Stimulated activated CD8-positive, alpha-beta memory T cell treated with anti-CD3 and anti-CD28 coated beads, Interleukin-4, amount 100 ng/mL, for 1 hour (primary cell): ENCODE results near the gene C11orf21.
A peak's percentile ranks its signal among the peaks of the same experiment; 100 is the strongest.
"Not testable (repeated sequence)": the region's sequence is repeated elsewhere in the genome, so short reads cannot be mapped to it uniquely, and the experiment has no call there.

ENCODE experiments used
- DNase-seq, 2 donors: peaks; one replicate each; pipeline ENCODE4 v3.0.0-alpha.2; 2020; ENCODE audit warnings: low read depth in 2 of 2, low spot score in 1 of 2

C11orf21 gene

GRCh38 chr11:2301631-2302305 is at the start of gene C11orf21, which contains the start of gene TSPAN32:
C11orf21 (minus strand) TSS chr11:2301918; CDS start chr11:2301808, 110 bp downstream.
TSPAN32 (plus strand) TSS chr11:2302013; CDS start chr11:2302150, 137 bp downstream.
- DNase-seq: peak in 1 of 2 donors; percentile 46

GRCh38 chr11:2348986-2349385 is 47.3 kb upstream of the C11orf21 start:
- no peak for DNase-seq

DNA sequence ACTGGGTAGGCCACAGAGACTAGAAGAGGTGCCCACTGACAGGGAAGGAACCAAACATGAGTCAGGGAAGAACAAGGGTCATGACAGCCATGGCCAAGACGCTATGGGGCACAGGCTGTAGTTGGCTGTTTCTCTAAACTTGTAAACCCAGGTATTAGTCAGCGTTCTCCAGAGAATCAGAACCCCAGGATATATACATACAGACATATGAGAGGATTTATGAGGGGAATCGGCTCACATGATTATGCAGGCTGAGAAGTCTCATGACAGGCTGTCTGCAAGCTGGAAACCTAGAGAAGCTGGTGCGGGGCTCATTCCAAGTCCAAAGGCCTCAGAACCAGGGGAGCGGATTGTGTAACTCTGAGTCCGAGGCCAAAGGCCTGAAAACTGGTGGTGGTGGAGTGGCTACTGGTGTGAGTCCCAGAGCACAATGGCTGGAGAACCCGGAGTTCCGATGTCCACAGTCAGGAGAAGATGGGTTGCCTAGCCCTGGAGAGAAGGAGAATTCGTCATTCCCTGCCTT is 45.7 kb upstream of the C11orf21 start:
- DNase-seq: no peak

DNA sequence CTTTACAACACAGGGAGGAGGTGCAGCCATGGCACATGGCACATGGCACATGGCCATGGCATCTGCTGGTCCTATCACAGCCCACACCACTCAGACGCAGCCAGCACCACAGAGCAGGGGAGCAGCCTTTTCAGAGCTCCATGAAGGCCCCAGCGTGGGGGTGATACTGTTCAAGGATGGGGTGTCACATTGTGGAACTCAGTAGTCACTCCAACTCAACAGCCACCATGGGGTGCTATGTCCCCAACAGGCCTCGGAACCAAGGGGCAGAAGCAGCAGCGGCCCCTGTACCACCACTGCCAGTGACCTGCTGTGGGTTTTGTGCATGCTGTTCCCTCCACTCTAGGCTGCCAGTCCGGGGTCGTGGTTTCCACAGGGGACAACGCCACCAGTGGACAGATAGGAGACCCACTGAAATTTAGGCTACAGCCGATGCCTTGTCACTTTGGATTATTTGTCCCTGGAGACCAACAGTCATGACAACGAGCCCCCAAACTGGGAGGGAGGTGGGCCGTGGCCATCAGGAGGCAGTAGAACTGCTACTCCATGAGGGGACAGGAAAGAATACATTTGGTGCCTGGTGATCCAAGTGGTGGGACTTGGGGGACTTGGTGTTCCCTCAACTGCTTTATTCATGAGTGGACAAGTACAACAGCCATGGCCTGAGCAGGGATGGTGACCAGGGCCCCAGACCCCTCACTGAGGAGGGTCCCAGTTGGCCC is 45.0 kb upstream of the C11orf21 start:
- no peak for DNase-seq

DNA sequence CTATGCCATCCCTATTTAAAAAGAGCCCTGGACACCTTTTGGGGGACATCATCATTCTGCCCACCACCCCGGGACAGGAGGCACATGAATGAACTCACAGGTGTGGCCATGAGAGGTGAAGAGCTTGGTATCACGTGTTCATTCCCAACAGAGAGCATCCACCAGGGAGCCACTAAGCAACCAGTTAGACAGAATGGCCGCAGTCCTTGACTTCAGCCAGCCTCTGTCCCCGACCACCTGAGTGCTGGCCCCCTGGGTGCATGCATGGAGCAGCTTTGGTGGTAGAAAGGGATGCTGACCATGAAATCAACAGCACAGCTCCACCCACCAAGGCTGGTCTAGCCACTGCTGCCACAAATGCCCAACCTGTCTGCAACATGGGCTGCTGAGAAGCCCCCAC is 44.3 kb upstream of the C11orf21 start:
- no peak for DNase-seq

DNA sequence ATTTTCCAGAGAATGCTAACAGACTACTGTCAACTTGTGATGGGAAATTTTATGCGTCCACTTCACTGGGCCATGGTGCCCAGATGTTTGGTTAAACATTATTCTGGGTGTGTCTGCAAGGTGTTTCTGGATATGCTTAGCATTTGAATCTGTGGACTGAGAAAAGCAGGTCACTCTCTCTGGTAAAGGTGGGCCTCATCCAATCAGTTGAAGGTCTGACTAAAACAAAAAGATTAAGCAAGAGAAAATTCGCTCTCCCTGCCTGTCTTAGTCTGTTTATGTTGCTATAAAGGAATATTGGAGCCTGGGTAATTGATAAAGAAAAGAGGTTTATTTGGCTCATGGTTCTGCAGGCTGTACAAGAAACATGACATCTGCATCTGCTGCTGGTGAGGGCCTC is 43.3 kb upstream of the C11orf21 start:
- no peak for DNase-seq

DNA sequence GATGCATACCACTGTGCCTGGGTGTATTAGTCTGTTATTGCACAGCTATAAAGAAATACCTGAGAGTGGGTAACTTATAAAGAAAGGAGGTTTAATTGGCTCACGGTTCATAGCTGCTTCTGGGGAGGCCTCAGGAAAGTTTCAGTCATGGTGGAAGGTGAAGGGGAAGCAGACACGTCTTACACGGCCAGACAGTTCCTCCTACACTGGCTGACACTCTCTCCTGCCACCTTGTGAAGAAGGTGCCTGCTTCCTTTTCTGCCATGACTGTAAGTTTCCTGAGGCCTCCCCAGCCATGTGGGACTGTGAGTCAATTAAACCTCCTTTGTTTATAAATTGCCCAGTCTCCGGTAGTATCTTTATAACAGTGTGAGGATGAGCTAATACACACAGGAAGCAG is 41.8 kb upstream of the C11orf21 start:
- DNase-seq: no peak

GRCh38 chr11:2342981-2343380 is 41.3 kb upstream of the C11orf21 start:
- no peak for DNase-seq

DNA sequence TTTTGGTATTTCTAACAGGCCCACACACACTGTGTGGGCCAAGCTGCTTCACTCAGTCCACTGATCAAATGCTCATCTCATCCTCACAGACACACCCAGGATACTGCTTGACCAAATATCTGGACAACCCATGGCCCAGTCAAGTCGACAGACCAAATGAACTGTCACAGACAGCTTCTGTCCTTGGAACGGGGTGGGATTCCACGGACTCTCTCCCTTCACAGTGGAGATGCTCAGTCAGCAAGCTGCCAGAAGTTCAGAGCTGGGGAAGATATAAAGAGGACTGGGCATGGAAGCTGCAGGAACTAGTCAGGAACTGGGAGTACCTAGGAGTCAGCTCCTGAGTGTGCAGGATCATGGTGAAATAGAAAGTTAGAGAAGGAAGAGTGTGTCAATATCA is 40.8 kb upstream of the C11orf21 start:
- DNase-seq: no peak

DNA sequence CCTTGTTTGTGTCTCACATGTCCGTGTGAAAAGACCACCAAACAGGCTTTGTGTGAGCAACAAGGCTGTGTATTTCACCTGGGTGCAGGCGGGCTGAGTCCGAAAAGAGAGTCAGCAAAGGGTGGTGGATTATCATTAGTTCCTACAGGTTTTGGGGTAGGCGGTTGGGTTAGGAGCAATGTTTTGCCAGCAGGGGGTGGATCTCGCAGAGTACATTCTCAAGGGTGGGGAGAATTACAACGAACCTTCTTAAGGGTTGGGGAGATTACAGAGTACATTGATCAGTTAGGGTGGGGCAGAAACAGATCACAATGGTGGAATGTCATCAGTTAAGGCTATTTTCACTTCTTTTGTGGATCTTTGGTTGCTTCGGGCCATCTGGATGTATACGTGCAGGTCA is 37.0 kb upstream of the C11orf21 start:
- not testable (repeated sequence) for DNase-seq

GRCh38 chr11:2335286-2335685 is 33.6 kb upstream of the C11orf21 start:
- not testable (repeated sequence) for DNase-seq

GRCh38 chr11:2333486-2334205 is 31.9 kb upstream of the C11orf21 start:
- DNase-seq: not testable (repeated sequence)

GRCh38 chr11:2332569-2332968 is 30.9 kb upstream of the C11orf21 start:
- DNase-seq: not testable (repeated sequence)

- DNase-seq: no peak
Observed at GRCh38 chr11:2331404-2331803, 29.7 kb upstream of the C11orf21 start.

DNA sequence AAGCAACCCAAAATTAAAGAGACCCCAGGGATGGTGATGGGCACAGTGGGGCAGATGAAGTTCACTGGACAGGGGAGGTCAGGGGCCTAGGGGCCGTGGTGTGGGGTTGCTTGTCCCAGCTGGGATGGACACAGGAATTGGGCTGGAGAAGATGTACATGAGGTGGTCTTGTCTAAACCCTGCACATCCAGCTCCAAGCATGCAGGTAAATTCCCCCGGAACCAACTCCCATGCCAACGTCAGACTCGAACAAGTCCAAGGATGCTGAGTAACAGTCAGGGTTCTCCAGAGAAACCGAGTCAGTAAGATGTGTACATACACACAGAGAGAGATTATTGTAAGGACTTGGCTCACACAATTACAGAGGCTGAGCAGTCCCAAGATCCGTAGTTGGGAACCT is 29.0 kb upstream of the C11orf21 start:
- DNase-seq: no peak

DNA sequence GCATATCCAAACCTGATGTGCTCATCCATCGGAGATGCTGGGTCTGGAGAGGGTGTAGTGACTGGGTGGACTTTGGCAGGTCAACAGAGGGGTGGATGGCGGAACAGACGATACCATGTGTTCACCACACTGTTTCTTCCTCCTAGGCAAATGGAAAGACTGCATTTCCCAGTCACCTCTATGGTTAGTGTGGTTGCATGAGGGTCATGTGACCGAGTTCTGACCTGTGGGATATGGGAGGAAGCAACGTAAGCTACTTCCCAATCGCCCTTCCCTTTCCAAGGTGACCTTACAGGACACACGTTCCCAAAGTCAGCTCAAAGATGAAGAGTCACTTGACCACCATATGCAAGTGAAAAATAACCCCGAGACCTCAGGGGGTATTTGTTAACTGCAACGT is 27.8 kb upstream of the C11orf21 start:
- no peak for DNase-seq

DNA sequence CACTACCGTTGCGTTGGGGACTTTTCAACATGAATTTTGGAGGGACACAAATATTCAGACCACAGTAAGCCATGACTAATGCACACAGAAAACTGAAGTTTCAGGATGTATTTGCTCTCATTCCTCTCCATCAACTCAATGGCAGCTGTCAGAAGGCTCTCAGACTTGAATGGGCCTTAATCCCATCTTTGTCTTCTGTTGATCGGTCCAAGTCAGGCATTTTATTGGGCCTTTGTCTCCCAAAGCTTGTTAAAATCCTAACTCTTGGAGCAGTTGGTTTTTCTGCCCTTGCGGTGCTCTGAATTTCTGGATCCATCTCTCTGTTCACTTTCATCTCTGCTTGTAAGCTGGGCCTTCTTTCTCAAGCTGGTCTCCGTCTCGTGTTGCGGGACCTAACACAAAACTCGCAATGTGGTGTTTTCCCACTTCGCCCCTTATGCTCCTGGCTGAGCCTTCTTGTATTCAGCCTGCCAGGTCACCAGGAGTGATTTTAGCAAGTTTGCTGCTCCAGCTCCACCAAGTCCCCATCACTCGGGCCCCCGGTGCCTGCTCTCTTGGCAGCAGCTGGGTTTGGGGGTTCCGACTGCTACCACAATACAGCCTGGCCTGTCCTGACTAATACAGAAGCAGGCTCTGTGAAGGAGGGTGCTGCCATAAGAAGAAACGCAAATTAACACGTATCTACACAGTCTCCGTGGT is 27.1 kb upstream of the C11orf21 start:
- DNase-seq: no peak

GRCh38 chr11:2328021-2328420 is 26.3 kb upstream of the C11orf21 start:
- no peak for DNase-seq

DNA sequence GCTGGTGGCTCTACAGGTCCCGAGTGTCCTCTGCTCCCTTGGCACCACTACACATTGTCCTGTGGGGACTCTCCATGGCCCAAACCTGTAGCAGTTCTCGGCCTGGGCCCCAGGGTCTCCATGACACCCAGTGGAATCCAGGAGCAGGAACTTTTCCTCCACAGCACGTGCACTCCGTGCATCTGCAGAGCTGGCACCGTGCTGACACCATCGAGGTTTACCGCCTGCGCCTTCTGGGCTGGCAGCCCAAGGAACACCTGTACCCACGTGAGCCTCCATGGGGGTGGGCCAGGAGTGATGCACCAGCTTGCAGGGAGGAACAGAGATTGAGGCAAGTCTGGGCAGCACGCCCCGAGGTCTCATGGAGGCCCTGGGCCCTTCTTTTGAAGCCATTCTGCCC is 25.3 kb upstream of the C11orf21 start:
- no peak for DNase-seq

GRCh38 chr11:2325719-2326118 is 24.0 kb upstream of the C11orf21 start:
- DNase-seq: no peak

- DNase-seq: no peak
Observed at GRCh38 chr11:2325123-2325522, 23.4 kb upstream of the C11orf21 start.
